ENCODE results near the gene PTPRU. TPM values are rescaled to one million over a fixed set of nuclear protein-coding genes. Genes with fewer than 3 reads are reported as not detected.

The PTPRU gene
- total RNA-seq, 2 donors from 2014 or later, result 13.6 to 18.2 TPM

DNA sequence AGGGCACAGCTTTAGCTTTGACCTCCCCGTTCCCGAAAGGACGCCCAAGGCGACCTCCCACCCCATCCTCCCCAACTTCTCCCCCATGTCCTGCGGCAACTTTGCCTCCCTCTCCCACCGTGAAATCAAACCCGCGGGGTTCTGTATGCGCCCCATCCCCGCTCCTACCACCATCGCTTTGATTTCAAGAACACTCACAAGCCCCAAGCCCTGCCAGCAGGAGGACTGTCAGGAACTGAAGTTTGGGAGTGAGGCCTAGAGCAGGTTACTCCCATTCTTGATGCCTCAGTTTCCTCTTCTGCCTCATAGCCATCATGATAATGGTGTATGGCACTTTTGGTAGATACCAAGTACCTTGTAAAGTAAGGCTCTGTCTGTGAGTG lies 2.3 kb downstream of the PTPRU start:
- intact Hi-C loops (cut with DNase I), result loop anchor here (5.0 to 10.0 kb wide), 5 partner anchors 216 to 1466 kb away; no protein-coding TSS in a partner anchor
- DNase-seq (no peak), ATAC-seq (no peak)

DNA sequence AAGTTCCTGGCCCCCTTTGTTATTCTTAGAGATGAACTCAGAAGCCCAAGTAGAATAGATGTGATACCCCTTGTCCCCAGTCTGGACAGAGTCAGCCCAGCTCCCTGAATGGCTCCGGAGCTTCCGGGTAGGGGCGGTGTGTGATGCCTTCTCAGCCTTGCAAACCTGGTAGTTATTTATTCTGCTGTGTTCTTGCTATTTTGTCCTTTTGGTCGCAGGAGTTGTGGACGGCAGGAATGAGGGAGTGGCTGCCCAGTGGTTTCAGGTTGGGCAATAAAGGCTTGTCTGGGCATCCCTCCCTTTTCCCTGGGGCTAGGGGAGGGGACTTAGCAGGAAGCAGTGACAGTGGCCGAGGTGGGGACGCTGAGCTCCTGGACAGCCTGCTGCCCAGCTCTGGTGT lies 2.8 kb downstream of the PTPRU start:
- intact Hi-C loops (cut with DNase I), result loop anchor here (5.0 to 10.0 kb wide), 5 partner anchors 216 to 1466 kb away; no protein-coding TSS in a partner anchor
- no peak for DNase-seq

DNA sequence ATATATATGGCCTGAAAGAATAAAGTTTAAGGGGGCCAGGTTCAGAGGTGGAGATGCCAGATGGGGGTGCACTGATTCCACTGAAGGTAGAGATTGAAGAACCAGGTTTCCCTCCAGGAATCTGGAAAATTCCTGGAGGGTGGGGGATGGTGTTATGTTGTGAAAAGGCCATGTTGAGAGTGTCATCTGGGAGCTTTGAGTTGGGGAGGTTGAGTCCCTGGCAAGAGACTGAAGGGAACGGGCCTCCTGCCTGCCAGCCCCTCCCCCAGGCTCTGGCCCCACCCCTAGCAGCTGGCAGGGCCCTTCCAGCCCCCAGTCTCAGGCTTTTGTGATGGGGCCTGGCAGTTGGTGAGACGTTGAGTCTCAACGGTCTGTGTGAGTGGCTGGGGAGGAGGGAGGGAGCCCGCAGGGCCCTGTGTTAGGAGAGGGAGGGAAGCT lies 4.1 kb downstream of the PTPRU start:
- intact Hi-C loops (cut with DNase I), result no loop called here

More for the DNA sequence above, 2.8 kb downstream of the PTPRU start:
- no peak for ATAC-seq

DNA sequence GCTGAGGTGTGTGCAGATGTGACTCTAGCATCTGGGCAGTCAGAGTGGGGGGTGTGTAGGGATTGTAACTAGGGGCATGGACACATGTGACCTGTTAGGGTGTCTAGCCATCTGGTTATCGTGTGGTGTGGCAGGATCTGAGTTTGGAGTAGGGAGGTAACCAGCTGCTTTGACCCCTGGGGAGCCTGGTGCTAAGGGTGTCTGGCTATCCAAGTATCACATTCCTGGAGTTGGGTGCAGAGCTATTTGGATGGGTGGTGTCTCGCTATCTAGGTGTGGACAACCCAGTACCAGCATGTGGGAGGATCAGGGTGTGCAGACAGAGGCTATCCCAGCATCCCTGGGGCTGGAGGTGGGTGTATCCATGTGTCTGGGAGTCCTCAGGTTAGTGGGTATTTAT lies 4.7 kb downstream of the PTPRU start:
- no peak for ATAC-seq
- intact Hi-C loops (cut with DNase I), result no loop called here
- DNase-seq, result no peak

More for the DNA sequence above, 4.1 kb downstream of the PTPRU start:
- ATAC-seq (no peak), DNase-seq (no peak)

DNA sequence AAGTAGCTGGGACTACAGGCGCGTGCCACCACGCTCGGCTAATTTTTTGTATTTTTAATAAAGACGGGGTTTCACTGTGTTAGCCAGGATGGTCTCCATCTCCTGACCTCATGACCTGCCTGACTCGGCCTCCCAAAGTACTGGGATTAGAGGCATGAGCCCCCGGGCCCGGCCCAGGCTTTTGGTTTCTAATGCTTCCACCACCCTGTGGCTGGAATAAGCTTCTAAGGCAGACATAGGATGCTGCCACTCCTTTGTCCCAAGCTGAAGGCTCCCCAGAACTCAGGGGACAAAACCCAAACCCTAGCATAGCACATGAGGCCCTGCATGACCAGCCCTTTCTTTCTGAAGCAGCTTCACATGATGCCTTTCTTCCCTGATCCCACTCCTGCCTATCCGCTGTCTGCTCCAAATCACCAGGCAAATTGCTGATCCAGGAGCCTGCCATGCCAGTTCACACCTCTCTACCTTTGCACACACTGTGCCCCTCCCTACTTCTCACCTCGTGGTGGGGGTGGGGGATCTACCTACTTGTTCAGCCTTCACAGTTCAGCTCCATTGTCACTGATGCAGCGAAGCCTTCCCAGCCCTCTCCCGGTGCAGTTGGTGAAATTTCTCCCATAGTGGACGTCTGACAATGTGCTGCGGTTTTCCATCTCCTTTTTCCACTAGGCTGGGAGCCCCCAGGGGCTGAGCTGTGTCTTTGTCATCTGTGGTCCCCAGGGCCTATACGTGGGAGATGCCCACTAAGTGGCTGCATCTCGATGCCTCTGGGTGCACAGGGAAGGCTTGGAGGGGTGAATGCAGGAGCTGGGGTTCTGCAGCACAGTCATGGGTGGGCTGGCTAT lies 6.9 kb downstream of the PTPRU start:
- DNase-seq, result no peak
- intact Hi-C loops (cut with DNase I), result no loop called here
- ATAC-seq, result no peak

DNA sequence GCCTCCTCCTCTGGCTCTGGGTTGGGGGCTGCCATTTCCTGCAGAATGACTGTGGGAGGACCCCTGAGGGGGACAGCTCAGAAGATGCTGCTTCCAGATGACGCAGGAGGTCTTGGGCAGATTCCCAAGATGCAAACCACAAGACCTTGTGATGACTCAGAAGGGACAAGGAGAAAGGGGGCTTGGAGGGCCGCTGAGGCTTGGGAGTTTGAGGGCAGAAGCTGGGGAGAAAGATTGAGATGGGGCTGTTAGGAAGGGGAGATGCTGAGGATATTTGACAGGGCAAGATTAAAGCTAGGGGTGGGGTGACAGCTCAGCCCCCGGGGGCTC lies 7.5 kb downstream of the PTPRU start:
- intact Hi-C loops (cut with DNase I), result no loop called here
- no peak for DNase-seq
- ATAC-seq, result no peak

DNA sequence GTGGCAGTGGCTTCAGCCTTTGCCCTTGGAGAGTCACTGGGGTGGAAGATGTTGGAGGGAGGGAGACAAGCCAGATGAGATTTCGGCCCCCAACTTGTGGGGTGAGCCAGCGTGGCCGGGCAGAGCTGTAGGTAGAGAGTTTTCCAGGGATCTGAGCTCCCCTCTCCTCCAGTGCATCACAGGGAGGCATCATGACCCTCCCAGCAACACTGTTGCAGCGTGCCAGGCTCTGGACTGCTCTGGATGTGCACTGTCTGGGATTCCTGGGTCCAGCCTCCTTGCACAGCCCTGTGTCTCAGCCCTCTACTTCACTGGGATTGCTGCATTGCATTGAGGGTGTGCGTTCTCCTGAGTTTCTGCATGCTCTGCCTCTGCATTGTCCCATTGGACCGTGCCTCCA lies 8.9 kb downstream of the PTPRU start:
- ATAC-seq (no peak), DNase-seq (no peak)

DNA sequence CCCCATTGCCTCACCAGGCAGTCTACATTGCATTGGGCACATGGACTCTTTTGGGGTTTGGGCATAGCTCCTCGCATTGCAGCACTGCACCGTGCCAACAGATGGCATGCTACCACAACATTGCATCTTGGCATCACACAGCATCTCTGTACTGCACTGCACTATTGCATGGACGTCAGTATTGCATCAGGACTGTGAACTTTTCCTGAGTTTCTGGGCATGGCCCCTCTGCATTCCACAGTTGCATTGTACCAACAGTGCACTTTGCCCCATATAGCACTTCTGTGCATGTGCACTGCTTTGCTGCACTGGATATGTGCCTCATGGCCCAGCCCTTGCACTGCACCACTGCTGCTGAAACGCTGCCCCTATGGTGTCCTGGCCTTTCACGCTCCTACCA lies 9.6 kb downstream of the PTPRU start:
- ATAC-seq (peak; percentile 44 to 48), DNase-seq (no peak)
- intact Hi-C loops (cut with DNase I), result no loop called here

More for the DNA sequence above, 8.9 kb downstream of the PTPRU start:
- intact Hi-C loops (cut with DNase I), result no loop called here

DNA sequence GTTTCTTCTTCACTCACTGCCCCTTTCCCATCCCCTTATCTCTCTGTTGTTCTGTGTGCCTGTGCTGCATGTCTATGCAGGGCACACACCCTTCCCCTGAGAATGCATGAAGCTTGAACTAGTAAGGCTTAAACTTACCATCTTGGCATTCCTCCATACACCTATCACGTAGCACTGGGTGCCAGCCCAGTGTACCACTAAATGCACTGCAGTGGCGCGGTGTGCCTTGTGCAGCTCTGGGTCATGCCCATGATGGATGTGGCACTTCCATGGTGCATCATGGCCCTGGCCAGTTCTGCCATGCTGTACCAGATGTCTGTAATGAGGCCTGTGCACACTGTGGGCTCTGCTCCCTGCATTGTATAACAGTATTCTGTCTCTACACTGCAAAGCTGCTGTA lies 10.7 kb downstream of the PTPRU start:
- no peak for ATAC-seq
- intact Hi-C loops (cut with DNase I), result no loop called here
- no peak for DNase-seq

DNA sequence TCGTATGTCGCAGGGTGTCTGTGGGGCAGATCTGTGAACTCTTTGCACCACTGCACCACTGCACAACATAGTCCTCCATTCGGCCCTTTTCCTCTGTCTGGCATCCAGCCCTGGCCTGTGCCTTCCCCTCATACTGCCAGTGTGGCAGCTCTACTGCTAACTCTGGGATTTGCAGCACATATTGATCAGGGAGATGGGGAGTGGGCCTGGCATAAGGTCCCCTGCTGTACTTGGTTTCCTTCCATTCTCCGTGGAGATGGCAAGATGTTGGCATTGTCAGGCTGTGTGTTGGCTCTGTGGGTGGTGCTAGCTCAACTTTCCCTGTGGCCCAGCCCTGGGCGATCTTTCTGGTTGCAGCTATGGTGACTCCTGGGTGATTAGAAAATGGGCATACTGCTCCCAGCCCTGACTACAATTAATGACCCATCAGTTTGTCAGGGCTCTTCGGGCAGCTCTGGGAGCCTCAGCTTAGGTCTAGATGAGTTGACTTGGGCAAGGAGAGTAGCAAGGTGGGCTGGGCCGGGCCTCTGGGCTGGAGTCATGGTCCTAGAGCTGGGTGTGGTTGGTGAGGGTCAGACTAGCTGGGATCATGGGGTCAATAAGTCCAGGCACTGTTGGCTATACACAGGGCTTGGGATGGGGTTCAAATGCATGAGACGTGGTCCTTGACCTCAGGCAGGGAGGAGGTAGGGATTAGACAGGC lies 11.4 kb downstream of the PTPRU start:
- DNase-seq (no peak), ATAC-seq (no peak)
- intact Hi-C loops (cut with DNase I), result no loop called here

DNA sequence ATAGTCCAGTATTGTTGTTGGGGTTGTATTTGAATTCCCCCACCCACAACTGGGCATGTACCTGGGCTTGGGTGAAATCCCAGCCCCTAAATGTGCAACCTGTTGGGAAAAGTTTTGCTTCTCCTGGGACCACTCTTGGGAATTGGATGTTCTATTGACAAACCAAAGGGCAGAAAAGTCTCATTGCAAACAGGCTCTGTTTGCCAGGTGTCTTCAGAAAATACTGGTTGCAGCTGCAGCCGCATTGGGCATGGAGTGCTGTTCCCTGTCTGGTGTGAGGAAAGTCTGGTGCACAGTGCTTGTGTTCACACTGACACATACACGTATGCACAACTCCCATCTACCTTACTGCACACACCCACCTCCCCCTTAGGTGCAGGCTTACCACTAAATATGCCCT lies 12.1 kb downstream of the PTPRU start:
- intact Hi-C loops (cut with DNase I), result no loop called here
- DNase-seq (no peak), ATAC-seq (no peak)

DNA sequence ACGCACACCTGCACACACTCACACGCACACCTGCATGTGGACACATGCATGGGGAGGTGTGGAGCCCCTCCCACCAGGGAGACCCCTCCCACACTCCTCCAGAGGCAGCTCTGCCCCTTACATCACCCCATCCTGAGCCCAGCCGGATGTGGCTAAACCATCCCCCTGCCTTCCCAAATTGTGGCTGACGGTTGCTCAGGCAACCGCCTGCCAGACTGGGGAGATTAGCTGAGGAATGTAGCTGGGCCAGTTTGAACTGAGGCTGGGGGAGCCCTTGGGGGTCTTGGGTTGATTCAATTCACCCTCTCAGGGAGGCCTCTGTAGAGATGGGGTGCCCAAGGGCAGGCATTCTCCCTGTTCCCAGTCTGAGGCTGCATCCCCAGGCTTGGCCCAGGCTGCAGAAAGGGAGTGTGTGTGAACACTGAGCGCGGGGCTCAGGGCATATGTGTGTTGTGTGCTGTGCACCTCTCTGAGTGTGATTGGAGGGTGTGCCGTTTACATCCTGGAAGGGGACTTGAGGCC lies 12.9 kb downstream of the PTPRU start:
- DNase-seq, result no peak
- ATAC-seq, result no peak
- intact Hi-C loops (cut with DNase I), result no loop called here

DNA sequence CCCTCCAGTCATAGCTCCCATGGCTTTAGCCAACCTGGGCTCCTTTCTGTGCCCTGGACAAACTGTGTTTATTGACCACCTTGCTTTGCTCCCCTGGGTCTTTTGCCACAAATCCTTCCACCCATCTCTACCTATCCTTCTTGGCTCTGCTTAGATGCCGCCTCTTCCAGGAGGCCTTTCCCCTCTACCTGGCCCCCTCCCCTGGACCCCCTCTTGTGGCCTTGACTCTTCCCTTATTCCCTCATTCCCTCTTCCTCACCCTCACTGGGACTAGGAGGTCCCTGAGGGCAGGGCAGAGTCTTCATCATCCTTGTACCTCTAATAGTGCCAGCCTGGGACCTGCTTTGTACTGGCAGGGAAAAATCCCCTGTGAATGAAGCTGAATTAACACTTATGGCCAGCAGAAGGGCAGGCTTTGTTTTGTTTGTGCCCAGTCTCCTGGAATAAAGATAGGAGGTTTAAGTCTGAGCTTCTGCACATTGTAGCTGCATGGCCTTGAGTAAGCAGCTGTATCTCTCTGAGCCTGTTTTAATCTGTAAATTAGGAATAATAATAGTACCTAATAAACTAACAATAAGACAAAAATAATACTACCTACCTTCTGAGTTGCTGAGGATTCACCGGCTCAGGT lies 13.7 kb downstream of the PTPRU start:
- DNase-seq (no peak), ATAC-seq (no peak)
- intact Hi-C loops (cut with DNase I), result no loop called here

DNA sequence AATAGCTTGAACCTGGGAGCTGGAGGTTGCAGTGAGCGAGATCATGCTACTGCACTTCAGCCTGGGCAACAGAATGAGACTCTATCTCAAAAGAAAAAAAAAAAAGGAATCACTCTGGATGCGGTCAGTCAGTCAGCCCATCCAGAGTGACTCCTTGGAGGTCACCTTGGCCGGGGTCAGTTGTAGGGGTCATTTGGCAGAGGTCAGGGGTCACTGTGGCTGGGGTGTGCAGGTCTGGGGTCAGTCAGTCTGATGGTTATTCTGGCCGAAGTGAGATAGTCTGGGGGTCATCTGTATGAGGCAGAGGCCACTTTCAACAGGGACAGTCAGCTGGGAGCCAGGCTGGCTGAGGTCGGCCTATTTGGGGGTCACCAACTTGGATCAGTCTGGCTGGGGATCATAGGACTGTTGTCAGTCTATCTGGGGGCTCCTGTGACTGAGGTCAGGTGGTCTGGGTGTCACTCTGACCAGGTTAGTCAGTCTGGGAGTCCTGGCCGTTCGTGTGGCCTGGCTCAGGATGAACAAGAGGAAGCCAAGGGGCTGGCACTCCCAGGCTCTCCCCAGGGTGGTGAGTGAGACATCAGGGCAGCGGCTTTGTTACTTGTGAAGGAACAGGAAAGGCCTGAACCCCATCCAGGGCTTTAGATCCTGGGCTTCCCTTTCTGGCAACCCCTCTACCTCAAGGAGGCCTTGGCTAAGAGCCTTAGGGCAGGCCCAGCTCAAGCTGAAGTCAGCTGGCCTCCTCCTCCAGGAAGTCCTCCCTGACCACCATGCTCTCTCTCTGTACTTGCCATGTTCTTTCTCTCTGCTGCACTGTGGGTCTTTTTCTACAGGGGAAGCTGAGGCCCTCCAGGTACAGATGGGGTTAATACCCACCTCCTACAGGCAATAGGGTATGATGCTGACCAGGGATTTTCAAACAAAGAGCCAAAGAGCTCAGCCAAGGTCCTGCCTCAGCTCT lies 15.1 kb downstream of the PTPRU start:
- intact Hi-C loops (cut with DNase I), result no loop called here
- no peak for DNase-seq
- no peak for ATAC-seq

DNA sequence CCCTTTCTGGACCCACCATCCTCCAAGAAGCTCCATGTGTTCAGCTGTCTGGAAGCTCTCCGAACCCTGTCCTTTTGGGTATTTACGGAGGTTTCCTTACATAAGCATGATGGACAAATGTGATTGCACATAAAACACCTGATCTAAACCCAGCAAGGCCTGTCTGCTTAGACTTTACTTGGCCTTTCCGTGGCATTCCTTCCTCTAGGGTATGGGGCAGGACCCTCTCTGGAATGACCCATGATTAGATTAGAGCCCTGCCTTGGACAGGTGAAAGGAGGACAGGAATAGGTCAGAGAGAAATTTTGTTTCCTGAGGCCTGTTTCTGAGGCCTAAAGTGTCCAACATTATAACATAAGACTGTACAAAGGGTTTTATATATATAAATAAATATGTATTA lies 16.9 kb downstream of the PTPRU start:
- DNase-seq, result no peak
- intact Hi-C loops (cut with DNase I), result no loop called here
- no peak for ATAC-seq

DNA sequence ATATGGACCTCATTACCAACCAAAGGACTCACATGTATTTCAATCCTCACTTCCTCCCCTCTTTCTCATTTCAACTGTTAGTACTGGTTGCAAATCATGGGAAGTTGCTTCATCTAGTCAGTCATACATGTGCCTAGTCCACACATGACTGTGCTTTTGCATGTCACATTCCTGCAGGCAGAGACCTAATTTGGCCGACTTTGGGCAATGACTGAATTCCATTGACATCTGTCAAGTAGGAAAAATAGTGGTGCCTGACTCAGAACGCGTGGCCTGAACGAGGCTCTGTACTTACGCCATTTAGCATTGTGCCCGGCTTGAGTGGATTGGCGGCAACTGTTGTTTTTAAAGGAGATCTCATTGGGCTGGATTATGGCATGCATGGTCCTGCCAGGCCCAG lies 18.0 kb downstream of the PTPRU start:
- intact Hi-C loops (cut with DNase I), result no loop called here
- DNase-seq, result no peak
- ATAC-seq, result no peak

DNA sequence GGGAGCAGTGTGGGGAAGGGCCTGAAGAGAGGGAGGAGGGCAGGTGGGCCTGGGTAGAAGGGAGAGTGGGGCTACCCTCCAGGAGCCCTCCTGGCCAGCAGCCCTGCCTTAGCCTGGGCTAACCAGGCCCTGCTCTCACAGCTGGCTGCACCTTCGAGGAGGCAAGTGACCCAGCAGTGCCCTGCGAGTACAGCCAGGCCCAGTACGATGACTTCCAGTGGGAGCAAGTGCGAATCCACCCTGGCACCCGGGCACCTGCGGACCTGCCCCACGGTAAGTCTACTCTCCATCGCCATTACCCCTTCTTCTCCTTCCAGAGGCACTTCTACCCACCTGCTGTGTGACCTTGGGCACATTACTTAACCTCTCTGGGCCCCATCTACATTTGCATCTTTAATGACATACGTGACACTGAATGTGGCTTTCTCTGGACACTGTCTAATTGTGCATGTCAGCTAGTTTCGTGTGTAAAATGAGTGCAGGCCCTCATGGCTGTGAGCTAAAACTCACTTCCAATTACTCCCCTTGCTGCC lies 18.9 kb downstream of the PTPRU start:
- ATAC-seq, result no peak
- DNase-seq, result no peak
- intact Hi-C loops (cut with DNase I), result no loop called here

DNA sequence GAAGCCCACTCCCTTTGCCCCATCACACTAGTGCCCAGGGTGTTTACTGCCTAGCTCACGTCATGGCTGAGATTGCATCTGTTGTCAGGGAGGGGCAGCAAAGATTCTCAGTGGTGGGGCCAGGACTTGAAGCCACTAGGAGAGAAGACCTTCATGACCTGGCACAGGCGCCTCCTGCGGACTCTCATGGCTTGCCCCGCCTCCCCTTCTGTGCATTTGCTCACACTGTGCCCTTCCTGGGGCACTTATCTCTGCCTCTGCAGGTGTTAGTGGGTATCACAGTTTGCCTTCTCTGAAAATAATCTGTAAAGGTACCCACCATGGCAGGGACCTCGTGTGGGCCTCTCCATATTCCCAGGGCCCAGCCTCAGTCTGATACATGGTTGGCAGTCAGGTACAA lies 20.1 kb downstream of the PTPRU start:
- intact Hi-C loops (cut with DNase I), result no loop called here
- no peak for ATAC-seq
- no peak for DNase-seq

Measured in left cardiac atrium (tissue), 4 donors.